ENCODE results near the gene IFNL3.

Gene IFNL3

GRCh38 chr19:39212375-39212742 lies 32.4 kb downstream of the IFNL3 start:
- DNase-seq = peak; percentile 67

DNA sequence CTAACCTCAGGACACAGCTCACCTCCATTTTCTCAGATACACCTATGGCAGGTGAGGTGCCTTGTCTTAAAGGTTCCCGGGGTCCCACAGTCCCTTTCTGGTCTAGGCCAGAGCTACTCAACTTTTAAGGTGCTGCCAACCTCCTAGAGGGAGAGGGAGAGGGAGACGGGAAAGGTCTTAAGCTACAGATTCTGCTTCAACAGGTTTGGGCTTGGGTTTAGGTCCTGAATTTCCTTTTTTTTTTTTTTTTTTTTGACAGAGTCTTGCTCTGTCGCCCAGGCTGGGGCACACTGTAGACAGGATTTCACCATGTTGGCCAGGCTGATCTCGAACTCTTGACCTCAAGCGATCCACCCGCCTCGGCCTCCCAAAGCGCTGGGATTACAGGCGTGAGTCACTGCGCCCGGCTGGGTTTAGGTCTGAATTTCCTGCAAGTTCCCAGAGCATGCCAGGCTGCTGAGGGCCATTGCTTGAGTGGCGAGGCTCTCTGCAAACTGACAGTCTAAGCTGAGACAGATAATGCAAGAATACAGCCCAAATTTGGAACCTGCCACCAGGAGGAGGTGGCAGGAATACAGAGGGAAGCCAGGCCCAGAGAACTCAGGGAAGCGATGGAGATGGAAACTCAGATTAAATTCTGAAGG lies 33.0 kb downstream of the IFNL3 start:
- DNase-seq = no peak

DNA sequence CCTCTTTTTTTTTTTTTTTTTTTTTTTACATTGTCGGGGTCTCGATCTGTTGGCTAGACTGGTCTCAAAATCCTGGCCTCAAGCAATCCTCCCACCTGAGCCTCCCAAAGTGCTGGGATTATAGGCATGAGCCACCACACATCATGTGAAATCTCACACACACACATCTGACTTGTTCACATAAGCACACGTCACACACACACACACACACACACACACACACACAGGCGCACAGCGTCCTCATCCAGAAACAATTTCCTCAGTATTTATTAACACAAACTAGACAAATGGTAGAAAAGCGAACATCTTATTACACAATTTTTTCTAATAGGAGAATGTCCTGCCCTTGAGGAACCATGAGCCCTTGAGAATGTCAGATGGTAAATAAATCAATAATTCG lies 35.6 kb downstream of the IFNL3 start:
- no peak for DNase-seq

- no peak for DNase-seq
Observed at GRCh38 chr19:39208175-39208795, 36.5 kb downstream of the IFNL3 start.

DNA sequence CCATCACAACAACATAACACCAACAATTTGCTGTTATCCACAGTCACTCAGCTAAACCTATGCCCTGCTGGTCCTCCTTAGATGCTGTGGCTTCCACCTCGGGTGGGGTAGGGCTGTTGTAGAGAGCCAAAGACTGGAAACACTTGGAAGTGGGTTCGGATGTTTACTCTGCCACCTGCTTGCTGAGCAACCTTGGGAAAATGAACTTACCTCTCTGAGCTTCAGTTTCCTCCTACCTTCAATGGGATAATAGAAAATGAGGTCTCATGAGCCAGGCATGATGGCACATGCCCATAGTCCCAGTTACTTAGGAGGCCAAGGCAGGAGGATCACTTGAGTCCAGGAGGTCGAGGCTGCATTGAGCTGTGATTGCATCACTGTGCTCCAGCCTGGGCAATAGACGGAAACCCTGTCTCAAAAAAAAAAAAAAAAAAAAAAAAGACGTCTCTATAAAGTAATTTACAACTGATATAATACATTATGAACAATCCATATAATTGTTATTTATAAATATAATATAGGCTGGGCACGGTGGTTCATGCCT lies 37.4 kb downstream of the IFNL3 start:
- no peak for DNase-seq

DNA sequence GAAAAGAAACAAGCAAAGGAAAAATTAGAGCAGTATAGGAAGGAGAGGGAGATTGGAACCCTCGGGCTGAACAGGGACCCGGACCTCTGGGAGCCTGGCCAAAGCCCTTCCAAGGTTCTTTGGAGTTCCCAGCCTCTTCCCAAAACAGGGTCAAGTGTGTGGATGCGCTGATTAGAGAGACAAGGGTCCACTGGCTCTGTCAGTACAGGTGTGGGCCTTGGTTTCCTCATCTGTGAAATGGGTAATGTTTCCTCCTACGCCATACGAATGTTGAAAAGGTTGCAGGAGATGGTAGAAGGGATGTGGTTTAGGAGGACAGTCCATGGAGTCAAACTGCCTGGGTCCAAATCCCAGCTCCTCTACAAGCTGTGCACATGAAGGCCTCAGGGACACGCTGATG lies 38.7 kb downstream of the IFNL3 start:
- no peak for DNase-seq

GRCh38 chr19:39205449-39205764 lies 39.4 kb downstream of the IFNL3 start:
- DNase-seq = no peak

- no peak for DNase-seq
Observed at GRCh38 chr19:39203372-39204341, 41.1 kb downstream of the IFNL3 start, which contains the start of gene SYCN. TSS of gene SYCN (minus strand) at chr19:39204263. CDS start at chr19:39204254, 9 bp downstream.

DNA sequence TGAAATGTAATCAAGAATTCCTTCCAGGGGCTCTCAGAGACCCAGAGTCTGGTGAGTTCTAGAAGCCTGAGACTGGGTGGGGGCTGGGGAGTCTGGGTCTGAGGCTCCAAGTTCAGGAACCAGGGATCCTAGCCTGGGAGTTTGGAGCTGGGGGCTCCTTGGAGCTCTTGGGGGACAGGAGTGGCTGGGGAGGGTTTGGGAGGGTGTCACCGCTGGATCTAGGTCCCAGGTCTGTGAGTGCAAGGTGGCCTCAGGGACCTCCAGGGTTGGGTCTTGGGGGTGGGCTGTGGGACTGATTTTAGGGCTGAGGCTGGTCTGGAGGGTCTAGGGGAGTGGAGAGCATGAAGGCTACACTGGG lies 41.8 kb downstream of the IFNL3 start:
- no peak for DNase-seq

- DNase-seq = no peak
Observed at GRCh38 chr19:39200803-39201115, 44.0 kb downstream of the IFNL3 start.

DNA sequence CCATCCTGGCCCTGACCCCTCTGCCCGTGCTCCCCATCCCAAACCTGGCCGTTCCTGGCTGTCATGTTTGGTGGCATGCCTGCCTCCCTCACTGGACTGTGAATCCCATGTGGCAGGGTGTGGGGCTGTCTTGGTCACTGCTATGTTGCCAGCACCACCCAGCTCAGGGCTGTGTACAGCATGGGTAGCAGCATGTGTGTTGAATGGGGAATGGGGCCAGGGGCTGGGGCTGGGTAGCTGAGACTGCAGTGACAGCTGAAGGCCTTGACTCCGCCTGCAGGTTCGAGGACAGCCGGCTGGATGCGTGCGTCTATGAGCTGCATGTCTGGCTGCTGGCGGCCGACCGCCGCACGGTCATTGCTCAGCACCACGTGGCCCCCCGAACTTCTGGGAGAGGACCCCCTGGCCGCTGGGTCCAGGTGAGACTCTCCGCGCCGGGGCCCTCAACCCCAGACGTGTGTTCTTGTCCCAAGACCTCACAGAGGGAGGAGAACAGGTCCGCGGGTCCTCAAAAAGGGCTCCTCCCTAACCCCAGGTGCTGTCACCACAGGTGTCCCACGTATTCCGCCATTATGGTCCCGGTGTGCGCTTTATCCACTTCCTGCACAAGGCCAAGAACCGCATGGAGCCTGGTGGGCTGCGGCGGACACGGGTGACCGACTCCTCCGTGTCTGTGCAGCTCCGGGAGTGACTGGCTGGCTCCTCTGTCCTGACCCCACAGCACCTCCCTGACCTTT lies 44.6 kb downstream of the IFNL3 start:
- DNase-seq = no peak

DNA sequence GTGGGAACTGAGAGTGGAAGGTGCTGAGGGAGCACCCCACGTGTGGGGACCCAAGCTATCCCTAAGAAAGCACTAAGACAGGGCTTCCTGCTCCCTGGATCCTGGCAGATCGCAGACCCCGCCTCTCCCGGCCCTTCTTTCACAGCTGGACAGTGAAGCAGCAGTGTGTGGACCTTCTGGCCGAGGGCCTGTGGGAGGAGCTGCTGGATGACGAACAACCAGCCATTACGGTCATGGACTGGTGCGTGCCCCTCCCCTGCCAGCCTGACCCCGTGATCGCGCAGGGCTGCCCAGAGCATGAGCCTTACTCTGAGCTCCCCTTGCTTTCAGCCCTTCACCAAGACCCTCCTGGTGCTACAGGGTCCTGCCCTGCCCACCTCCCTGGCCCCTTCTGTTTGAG lies 45.8 kb downstream of the IFNL3 start:
- DNase-seq = no peak

- peak; percentile 4 for DNase-seq
Observed at GRCh38 chr19:39197808-39198207, 47.0 kb downstream of the IFNL3 start.

DNA sequence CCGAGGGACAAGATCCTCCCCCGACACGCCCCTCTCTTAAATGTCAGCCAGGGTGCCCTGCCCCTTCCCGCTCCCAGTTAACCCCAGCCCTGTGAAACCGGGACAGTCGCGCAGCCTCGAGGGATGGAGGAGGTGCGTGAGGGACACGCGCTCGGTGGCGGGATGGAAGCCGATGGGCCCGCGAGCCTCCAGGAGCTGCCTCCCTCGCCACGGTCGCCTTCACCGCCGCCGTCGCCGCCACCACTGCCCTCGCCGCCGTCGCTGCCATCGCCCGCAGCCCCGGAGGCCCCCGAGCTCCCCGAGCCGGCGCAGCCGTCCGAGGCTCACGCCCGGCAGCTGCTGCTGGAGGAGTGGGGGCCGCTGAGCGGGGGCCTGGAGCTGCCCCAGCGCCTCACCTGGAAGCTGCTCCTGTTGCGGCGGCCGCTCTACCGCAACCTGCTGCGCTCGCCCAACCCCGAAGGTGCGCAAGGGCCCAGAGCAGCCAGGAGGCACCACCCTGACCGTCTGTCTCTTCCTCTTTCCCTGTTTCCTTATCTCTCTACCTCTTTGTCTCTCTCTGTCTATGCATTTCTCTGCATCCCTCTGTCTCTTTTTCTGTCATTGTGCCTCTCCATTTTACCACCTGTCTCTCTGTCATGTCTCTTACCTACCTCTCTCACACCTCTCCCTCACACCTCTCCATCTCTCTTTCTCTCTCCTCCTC lies 47.8 kb downstream of the IFNL3 start, which contains the start of gene NCCRP1:
TSS of gene NCCRP1 (plus strand) at position 105 of the 703 bp plus-strand sequence. CDS start at position 124, 19 bp downstream.
- peak; percentile 6 for DNase-seq

GRCh38 chr19:39196320-39196719 lies 48.5 kb downstream of the IFNL3 start:
- no peak for DNase-seq

DNA sequence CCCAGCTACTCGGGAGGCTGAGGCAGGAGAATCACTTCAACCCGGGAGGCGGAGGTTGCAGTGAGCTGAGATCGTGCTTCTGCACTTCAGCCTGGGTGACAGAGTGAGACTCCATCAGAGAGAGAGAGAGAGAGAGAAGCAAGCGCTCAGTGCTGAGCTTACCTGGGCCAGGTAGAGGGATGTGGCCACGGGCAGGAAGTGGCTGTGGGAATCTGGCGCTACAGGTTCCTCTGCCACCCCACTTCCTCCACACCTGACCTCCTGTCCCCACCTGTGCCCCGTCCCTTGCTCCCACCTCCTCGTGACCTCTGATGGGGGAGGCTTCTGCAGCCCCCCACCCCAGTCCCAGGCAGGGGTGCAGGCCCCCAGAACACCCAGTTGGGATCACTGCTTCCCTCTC lies 49.1 kb downstream of the IFNL3 start:
- peak; percentile 35 for DNase-seq

DNA sequence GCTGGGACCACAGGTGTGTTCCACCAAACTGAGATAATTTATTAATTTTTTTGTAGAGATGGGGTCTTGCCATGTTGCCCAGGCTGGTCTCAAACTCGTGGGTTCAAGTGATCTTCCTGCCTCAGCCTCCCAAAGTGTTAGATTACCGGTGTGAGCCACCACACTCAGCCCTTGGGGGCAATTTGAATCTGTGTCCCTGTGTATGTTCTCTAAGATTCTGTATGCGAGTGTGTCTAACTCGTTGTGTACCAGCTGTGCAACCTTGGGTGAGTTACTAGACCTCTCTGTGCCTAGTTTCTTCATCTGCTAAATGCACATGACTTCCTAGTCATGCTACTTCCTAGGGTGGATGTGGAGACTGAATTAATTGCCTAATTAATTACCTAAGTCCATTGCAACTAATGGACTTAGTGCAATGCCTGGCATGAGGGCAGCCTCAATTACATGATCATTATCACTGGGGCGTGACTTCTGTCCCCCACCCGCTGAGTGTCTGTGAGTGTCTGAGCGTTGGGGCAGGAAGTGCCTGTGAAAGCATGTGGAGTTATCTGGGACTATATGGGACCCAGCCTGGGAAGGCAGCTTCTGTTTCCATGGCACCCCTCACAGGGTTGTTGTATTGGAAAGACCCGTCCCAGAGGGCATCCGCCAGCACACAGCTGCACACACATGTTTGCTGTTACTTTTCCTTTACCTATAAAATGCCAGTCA lies 49.8 kb downstream of the IFNL3 start:
- no peak for DNase-seq

DNA sequence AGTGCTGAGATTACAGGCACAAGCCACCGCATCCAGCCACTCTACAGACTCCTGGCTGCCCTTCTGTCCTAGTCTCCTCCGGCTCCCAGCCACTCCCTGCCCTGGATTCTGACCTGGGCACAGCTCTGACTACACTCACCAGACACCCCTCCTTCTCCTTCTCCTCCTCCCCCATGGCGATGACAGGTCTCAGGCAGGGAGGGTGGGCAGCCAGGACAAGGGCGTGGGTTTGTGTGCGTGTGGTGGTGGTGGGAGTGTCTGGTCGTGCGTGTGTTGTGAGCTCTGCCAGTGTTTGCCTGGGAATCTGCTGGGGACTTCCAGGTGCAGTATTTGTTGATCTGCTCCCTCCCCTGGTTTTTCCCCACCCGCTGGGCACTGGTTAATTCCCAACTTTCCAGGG lies 51.0 kb downstream of the IFNL3 start:
- no peak for DNase-seq
